Right hindlimb (tissue), 1 donor: Measurements from ENCODE around the gene PRSS48.
A peak's percentile ranks its signal among the peaks of the same experiment; 100 is the strongest.
"Not testable (repeated sequence)": the region's sequence is repeated elsewhere in the genome, so short reads cannot be mapped to it uniquely, and the experiment has no call there.

Experiments used
- DNase-seq: peaks from one replicate; pipeline ENCODE4 v3.0.0-alpha.2; 2018

The PRSS48 gene

DNA sequence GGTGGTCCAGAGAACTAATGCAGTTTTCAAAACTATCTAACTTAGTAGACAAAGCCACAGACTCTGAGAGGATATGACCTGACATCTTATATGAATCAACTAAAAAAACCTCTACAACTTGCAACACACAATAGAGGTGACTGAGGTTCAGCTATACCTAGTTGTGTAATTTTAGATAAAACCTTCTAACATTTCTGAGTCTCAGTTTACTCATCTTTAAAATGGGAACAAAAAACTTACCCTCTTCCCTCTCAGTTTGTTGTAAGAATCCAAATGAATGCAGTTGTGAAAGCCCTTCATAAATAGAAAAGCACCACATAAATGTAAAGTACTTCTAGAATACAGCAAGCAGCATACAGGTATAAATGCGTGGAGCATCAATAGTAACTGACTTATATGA is 42.5 kb downstream of the PRSS48 start:
- DNase-seq, result no peak

DNA sequence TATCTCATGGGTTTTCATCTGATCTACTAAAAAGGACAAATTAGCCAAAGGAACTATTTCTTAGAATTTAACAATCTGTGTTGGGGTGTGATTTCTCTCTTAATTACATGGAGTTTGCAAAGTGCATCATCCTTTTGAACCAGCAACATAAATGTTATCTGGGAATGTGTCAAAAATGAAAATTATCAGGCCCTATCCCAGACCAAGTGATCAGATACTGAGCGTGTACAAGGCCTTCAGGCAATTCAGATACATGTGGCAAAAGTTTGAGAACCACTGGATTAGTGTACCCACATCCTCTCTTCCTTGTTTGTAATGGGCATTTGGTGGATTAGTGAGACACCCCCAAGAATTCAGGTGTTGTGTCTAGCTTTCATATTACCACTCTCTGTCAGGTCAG is 44.6 kb downstream of the PRSS48 start:
- no peak for DNase-seq

DNA sequence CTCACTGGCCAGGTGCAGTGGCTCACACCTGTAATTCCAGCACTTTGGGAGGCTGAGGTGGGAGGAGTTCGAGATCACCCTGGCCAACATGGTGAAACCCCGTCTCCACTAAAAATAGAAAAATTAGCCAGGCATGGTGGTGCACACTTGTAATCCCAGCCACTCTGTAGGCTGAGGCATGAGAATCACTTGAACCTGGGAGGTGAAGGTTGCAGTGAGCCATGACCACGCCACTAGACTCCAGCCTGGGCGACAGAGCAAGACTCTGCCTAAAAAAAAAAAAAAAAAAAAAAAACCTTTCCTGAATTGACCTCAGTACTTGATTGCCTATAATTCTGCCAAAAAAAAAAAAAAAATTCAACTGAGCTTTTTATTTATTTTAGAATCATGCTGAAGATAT is 45.2 kb downstream of the PRSS48 start:
- not testable (repeated sequence) for DNase-seq

DNA sequence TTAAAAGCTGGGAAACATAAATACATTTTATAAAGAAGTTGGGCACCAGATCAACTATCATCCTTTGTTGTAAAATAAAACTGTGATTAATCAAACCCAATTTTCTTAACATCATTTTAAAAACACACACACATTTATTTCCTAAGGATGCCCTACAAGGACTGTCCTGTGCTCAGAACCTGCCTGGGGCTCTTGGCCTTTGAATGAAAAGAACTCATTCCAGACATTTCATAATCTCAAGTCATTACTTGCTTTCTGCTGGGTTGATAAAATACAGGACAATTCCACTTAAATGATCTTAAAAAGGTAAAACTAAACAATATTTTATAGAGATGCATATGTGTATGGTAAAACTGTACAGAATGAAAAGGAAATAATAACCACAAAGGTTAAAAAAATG is 45.6 kb downstream of the PRSS48 start:
- no peak for DNase-seq

DNA sequence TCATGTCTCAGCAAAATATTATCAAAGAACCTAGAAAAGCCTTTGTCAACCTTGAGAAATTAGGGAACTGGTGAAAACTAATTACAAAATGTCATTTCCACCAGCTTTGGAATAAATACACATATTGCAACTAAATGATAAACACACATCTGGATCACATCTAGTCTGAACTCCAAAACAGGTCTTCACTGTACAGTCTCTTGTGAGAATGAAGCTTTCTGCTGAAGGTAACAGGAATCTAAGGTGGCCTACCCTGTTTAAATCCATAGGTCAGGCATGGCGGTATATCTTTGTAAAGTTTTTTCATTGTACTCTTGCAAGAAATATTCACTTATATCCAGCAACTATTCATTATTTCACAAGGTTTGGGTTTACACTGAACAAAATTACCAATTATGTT is 46.7 kb downstream of the PRSS48 start:
- no peak for DNase-seq

DNA sequence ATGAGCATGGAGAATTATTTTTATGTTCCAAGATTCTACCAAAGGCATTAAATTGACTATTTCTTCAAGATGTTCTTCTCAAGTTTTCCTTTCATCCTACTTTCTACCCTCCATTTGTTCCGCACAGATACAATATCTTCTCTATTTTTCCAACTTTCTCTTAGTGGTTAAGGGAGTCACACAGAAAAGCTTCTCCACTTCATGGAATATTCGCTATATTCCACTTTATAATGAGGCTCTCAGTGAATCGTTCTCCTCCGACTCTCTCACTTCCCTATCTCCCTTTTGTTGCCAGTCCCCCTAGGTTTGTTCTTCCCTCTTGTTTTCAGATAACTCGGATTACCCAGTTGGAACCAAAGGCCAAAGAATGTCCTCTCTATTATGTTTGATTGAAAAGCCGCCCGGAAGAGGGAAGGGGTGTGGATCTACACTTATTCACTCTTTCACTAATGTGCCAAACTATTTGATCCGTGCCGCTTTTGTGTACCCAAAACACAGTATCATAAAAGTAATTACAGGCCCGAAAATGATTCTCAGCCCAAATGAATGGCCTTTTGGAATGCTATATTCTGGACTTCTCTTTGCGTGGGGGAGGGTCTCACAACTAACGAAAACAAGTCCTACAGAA is 47.3 kb downstream of the PRSS48 start:
- peak; percentile 20 for DNase-seq

DNA sequence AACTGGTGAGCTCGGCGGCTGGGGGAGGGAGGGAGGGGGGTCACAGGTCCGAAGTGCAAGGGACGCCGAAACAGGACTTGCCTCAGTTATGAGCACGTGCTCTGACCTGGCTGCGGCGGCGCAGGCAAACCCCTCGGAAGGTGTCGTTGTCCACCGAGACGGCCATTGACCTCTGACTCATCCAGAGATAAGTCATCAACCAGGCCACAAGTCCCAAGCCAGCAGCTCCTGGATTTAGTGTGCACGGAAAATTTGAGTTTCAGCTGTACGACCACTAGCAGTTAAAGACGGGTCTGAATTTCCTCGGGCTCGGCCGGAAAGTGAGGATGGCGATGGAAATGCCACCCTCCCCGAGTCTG is 47.8 kb downstream of the PRSS48 start:
- peak; percentile 62 for DNase-seq

DNA sequence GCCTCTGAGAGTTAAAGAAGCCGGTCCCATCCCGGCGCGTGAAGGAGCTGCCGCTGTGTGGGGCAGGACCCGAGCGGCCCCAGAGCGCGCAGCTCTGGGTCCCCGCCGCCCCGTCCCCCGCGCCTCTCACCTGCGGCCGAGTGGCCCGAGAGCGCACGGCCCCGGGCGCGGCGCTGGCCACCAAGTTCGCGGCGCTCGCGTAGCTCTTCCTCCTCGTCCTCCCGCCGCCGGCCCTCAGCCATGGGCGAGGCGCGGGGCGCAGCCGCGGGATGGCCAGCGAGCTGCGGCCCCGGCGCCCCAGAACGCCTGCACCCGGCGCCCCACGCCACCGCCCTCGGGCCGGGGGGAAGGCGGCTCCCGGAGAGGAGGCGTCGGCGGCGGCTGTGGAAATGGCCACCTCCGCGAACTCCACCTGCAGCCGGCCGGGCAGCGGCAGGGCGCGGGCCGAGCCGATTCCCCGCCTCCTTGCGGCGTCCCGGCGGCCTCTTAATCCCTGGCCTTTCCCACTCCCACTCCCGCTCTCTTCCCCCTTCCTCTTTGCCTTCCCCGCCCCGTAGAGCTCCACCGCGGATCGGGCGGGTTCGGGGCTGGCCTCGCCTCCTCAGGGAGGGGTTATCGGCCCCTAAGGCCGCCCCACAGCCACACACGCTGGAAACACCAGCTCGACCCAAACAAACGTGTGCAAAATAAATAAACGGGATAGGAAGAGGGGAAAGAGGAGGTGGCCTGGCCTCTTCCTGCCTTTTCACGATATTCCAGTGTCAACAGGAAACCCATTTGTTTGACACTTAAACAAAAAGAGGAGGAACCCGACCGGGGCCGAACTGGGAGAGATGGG is 48.4 kb downstream of the PRSS48 start, which contains the start of gene SH3D19:
SH3D19 (minus strand) TSS at position 495 of the 838 bp plus-strand sequence; CDS start at position 242, 253 bp downstream.
- peak; percentile 85 for DNase-seq

DNA sequence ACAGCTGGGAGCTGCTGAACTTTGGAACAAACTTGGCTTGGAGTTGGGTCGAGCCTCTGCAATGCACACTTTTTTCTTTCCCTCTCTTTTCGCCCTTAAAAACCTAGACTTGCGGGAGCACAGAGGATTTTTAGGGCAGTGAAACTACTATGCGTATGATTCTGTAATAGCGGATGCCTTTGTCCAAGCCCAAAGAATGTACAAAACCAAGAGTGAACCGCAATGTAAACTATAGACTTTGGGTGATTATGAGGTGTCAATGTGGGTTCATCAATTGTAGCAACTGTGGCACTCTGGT is 48.9 kb downstream of the PRSS48 start:
- DNase-seq, result no peak

DNA sequence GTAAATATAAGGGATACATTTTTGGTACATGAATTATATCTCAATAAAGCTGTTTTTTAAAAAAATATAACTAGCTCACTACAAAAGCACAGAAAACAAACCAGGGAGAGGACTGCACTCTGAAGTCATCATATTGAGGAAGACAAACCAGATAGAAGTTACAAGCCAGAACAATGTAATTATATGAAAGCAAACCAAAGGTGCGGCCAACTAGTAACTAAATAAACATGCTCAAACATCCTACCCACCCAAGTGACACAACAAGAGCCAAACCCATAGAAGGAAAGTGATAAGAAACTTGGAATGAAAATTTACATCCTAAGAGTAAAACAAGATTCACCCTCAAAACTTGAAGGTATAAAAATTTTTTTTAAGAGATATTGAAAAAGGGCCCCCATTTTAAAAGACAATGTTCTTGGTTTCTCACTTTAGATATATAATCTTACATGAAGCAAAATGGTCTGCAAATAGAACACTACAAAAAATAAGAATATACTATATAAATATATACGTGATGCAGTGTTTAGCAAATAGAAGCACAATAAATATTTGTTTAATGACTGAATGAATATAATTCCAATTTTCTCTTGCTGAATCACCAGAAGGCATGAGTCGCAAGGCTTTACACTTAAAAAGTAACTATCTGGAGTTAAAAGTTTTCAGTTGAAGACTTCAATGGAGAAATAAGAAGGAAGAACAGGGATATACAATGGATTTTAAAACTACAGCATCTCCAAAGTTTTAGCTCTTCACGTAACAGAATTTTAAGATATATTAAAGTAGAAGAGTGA is 52.5 kb downstream of the PRSS48 start:
- no peak for DNase-seq

DNA sequence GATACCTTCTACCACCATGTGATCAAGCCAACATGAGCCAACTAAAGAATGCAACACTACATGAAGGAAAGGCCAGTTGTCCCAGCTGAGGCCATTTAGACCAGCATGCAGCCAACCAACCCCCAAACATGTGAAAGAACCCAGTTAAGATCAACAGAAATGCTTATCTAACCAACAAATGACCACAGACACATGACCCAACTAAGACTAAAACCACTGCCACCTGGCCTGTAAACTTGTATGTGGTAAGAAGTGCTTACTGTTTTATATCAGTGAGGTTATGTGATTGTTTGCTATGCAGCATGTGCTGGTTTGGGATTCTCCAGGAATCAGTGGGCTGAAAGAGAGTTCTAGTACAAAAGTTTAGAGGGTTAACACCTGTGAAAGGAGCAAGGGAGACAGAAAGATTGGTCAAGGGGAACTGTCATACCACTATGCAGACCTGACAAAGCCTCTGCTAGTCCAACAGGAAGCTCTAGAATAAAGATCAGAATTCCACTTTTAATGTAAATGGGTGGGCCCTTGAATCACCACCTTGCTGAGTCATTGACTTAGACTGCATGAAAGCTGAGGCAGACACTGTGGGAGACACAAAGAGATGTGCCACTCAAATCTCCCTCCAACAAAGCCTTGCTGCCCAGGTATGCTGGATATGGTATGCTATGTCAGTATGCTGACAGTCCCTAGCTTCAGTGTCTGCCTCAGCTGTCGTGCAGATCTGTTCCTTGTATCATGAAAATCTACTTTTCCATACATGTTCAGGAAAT is 54.5 kb downstream of the PRSS48 start:
- DNase-seq, result no peak

DNA sequence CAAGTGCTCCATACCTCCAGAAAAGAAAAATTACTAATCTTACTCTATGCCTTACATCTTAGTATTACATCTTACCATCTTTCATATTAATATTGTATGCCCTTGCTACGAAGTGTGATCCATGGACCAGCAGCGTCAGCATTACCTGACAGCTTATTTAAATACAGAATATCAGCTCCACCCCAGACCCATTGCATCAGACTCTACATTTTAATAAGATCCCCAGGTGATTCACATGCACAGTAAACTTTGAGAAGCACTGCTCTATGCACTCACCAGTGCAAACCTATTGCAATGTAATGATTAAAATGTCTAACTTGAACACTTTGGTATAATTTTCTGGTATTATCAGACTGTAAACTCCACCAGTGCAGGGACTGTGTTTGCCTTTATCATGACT is 62.5 kb downstream of the PRSS48 start:
- DNase-seq, result no peak

DNA sequence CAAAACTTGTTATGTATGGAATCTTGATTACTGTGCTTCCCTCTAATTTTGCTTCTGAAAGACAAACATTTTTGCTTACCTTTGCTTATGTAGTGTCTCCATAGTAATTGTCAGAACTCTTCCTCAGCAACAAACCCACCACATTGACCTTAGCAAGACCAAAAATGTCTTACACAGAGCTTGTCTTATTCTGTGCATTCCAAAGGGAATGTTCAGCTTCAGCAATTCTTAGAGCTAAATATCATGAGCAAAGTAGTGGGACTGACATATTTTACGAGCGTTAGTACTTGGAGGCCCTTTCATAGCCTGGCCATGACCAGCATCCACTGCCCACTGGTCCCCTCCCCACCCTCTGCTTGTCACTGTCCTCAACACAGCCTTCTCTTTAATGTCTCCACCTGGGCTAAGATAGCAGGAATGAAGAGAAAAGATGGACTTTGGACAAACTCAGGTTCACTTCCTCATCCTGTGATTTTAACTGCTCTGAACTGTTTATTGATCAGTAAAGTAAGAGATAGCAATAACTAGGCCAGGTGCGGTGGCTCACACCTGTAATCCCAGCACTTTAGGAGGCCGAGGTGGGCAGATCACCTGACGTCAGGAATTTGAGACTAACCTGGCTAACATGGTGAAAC is 63.9 kb downstream of the PRSS48 start:
- DNase-seq, result no peak
